Transverse colon (tissue), 4 donors: Measurements from ENCODE around the gene AZGP1. TPM values are rescaled to one million over a fixed set of nuclear protein-coding genes. Genes with fewer than 3 reads are reported as not detected.

Experiments
- DNase-seq: peaks from one replicate; pipeline ENCODE4 v3.0.0-alpha.2; 2019
- H3K27ac ChIP-seq, 4 donors: fragments of 200-600 bp; sonication (generic); 2 replicates each; pipeline ENCODE4 v1.5.1; 2016 to 2018; ENCODE audit warnings: inconsistent platforms in 4 of 4
- H3K27me3 ChIP-seq: fragments of 200-600 bp; sonication (generic); 2 replicates; pipeline ENCODE4 v1.5.1; 2017; ENCODE audit warnings: inconsistent platforms
- H3K36me3 ChIP-seq, 4 donors: fragments of 200-600 bp; sonication (generic); 2 replicates each; pipeline ENCODE4 v1.5.1; 2017 to 2019; ENCODE audit warnings: inconsistent platforms in 4 of 4
- H3K4me1 ChIP-seq, 4 donors: fragments of 200-600 bp; sonication (generic); 2 replicates each; pipeline ENCODE4 v1.5.1; 2017 to 2020; ENCODE audit warnings: inconsistent platforms in 4 of 4
- H3K4me3 ChIP-seq, 4 donors: fragments of 200-600 bp; sonication (generic); 1 replicate in 1 of 4; 2 replicates in 3 of 4; pipeline versions ENCODE4 v1.5.1 to v1.6.1; 2017 to 2019; ENCODE audit warnings: inconsistent platforms in 4 of 4
- H3K9me3 ChIP-seq, 2 donors: fragments of 200-600 bp; sonication (generic); 2 replicates each; pipeline ENCODE4 v1.5.1; 2017 to 2019; ENCODE audit warnings: inconsistent platforms in 2 of 2
- CTCF ChIP-seq, 5 experiments: fragments of 200-600 bp in 3 of 5; fragments of 450-650 bp in 2 of 5; sonication (generic) in 3 of 5; IDR thresholded peaks; 1 replicate in 2 of 5; 2 replicates in 3 of 5; pipeline ENCODE4 v1.5.1; 2016 to 2017; ENCODE audit warnings: antibody characterized with exemption in 5 of 5, inconsistent platforms in 3 of 5, mild to moderate bottlenecking in 2 of 5, moderate library complexity in 1 of 5
- EP300 ChIP-seq: sonication (generic); formaldehyde crosslinking; IDR thresholded peaks from one replicate; pipeline ENCODE4 v1.6.1; 2017; ENCODE audit warnings: antibody characterized with exemption, low read depth
- POLR2A ChIP-seq: fragments of 450-650 bp; IDR thresholded peaks from one replicate; pipeline ENCODE4 v1.6.1; 2016; ENCODE audit warnings: antibody characterized with exemption, mild to moderate bottlenecking, moderate library complexity
- POLR2AphosphoS5 ChIP-seq, 3 donors: sonication (generic); formaldehyde crosslinking; IDR thresholded peaks; one replicate each; pipeline ENCODE4 v1.6.1; 2016; ENCODE audit warnings: antibody characterized with exemption in 3 of 3
- WGBS, 2 donors: methylation state at CpG; one replicate each; pipeline ENCODE4 v1.1.5; 2018; ENCODE audit warnings: low coverage in 1 of 2; 5-methylcytosine and 5-hydroxymethylcytosine counted together
- in situ Hi-C, 4 donors: fragments of 200-750 bp; cut with MboI; loops; one replicate each; pipeline versions ENCODE4 v1.15.0 to v1.15.1; 2017; ENCODE audit warnings: low sequenced_read_pairs in 3 of 4, low pct_ligation_motif_present in 1 of 4, low pct_unique_long_range_greater_than_20kb in 1 of 4
- intact Hi-C: fragments of 100-400 bp; cut with DNase I; formaldehyde crosslinking; loops from one replicate; pipeline ENCODE4 v1.15.1; 2023; ENCODE audit warnings: low total_unique reads
- total RNA-seq, 4 donors: library from RNA; depleted of rRNA; stranded (reverse); fragments of >200 nt; gene quantifications; one replicate each; pipeline ENCODE4 v1.1.0, GENCODE V29; 2016

AZGP1 gene
- total RNA-seq, 4 donors from 2014 or later: 3.2 to 17.1 TPM; not detected in 2

- no peaks in the 10 kb centered on the region for H3K36me3 ChIP-seq
- in situ Hi-C loops: no loop called here
- H3K4me3 ChIP-seq: no peak overlapping the region
- WGBS, 2 donors: 30% methylated on average over 9 to 14 of the region's 14 CpGs
- H3K27ac ChIP-seq: peak overlapping the region; percentile 65 to 82 (median 78)
- H3K4me1 ChIP-seq: peaks cover 0 to 26% (median 25%) of the 10 kb centered on the region in 4 donors
- no peaks in the 10 kb centered on the region for H3K9me3 ChIP-seq
- DNase-seq: peak; percentile 70
- H3K27me3 ChIP-seq: no peaks in the 10 kb centered on the region
- intact Hi-C loops: no loop called here
- TF ChIP-seq POLR2AphosphoS5 (IDR thresholded peaks at IDR 0.05) (no peak), EP300 (no peak), POLR2A (no peak), CTCF (IDR thresholded peaks at IDR 0.05) (no peak)
These were observed 28.2 kb upstream of the AZGP1 start for GRCh38 chr7:100003711-100004661.

DNA sequence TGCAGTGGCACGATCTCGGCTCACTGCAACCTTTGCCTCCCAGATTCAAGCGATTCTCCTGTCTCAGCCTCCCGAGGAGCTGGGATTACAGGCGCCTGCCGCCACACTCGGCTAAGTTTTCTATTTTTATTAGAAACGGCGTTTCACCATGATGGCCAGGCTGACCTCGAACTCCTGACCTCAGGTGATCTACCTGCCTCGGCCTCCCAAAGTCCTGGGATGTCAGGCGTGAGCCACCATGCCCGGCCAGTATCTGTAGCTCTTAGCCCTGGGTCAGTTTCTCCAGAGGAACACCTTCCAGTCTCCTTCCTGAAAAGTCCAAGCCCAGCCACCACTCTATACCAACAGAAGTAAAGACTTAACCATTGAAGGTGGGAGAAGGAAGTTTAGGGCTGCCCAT lies 24.4 kb upstream of the AZGP1 start:
- H3K27me3 ChIP-seq: no peaks in the 10 kb centered on the region
- TF ChIP-seq POLR2AphosphoS5 (IDR thresholded peaks at IDR 0.05) (no peak), EP300 (no peak), POLR2A (no peak), CTCF (IDR thresholded peaks at IDR 0.05) (no peak)
- H3K4me1 ChIP-seq: peaks cover 8 to 38% (median 36%) of the 10 kb centered on the region in 4 donors
- 79% methylated on average over 13 of the region's 13 CpGs; no CpG with 5 or more reads in 1 of the 2 donors for WGBS, 2 donors
- intact Hi-C loops (no loop called here), in situ Hi-C loops (no loop called here)
- DNase-seq: no peak
- H3K27ac ChIP-seq: peak overlapping the region; percentile 57 to 79 (median 66)
- H3K9me3 ChIP-seq: no peaks in the 10 kb centered on the region
- H3K4me3 ChIP-seq: no peak overlapping the region
- H3K36me3 ChIP-seq: no peaks in the 10 kb centered on the region

- H3K4me1 ChIP-seq: peaks cover 8 to 31% (median 23%) of the 10 kb centered on the region in 4 donors
- peak overlapping the region; percentile 81 to 88 (median 84) for H3K27ac ChIP-seq
- TF ChIP-seq POLR2A: peak; percentile 55
- TF ChIP-seq EP300: no peak
- peak in 2 of 3 donors; percentile 58 to 66 for TF ChIP-seq POLR2AphosphoS5 (IDR thresholded peaks at IDR 0.05)
- peak; percentile 35 to 68 (median 55) for TF ChIP-seq CTCF (IDR thresholded peaks at IDR 0.05)
- no peaks in the 10 kb centered on the region for H3K9me3 ChIP-seq
- peak overlapping the region; percentile 32 to 56 (median 40) for H3K4me3 ChIP-seq
- 5 to 20% methylated on average over 1 to 35 of the region's 35 CpGs for WGBS, 2 donors
- no peaks in the 10 kb centered on the region for H3K27me3 ChIP-seq
- no peaks in the 10 kb centered on the region for H3K36me3 ChIP-seq
- in situ Hi-C loops (loop anchor here in 3 of 4 donors (10.0 kb wide), 3 partner anchors 57 to 83 kb away; partner anchors contain the start of gene TRIM4 (in 3 of the 3)), intact Hi-C loops (no loop called here)
- DNase-seq: peak; percentile 77
These were observed 21.8 kb upstream of the AZGP1 start for GRCh38 chr7:99997545-99998137.
